HepG2 (cell line): ENCODE results near the gene RUNX3. TPM values are rescaled to one million over a fixed set of nuclear protein-coding genes. Genes with fewer than 3 reads are reported as not detected.

Experiments used
- ATAC-seq: fragments of 200-7000 bp; cut with Tn5 transposase; 3 replicates; pipeline ENCODE4 v1.9.1; 2020; ENCODE audit warnings: mild to moderate bottlenecking, moderate library complexity
- BruUV-seq: library from RNA; stranded (reverse); fragments of 400-500 nt; replicated peaks from 2 replicates; lab custom pipeline; 2021; lab: Mats Ljungman, UMichigan
- CTCF ChIA-PET: fragments of 300-600 bp; formaldehyde crosslinking; extraction: SDS; loops from one replicate; lab custom pipeline; 2021; ENCODE audit warnings: low total read pairs, inconsistent platforms, low intra/inter-chr PET ratio; lab: Yijun Ruan, JAX
- POLR2A ChIA-PET: fragments of 350-600 bp; sonication (Branson Sonifier 250); formaldehyde crosslinking; loops from one replicate; lab custom pipeline; 2020; ENCODE audit warnings: antibody characterized with exemption, inconsistent platforms; lab: Yijun Ruan, JAX
- DNase-seq: peaks from one replicate; pipeline ENCODE4 v3.0.0-alpha.2; 2015; ENCODE audit warnings: low spot score
- FAIRE-seq: peaks from 3 replicates; lab custom pipeline; 2011; peaks lifted over from hg19 to GRCh38; lab: Jason Lieb, UNC
- H2AFZ ChIP-seq: one replicate; pipeline ENCODE4 v1.6.1; 2011; ENCODE audit warnings: low read length, inconsistent platforms
- H3K27ac ChIP-seq: fragments of 300-600 bp; 3 replicates; pipeline ENCODE4 v1.8.0; 2011; ENCODE audit warnings: mixed run types, mild to moderate bottlenecking, mixed read lengths, low read length, inconsistent platforms; ENCODE audit not compliant: insufficient read depth; ENCODE audit errors: extremely low read length
- H3K27me3 ChIP-seq, 2 experiments: fragments of 200-600 bp in 1 of 2; 2 replicates in 1 of 2; 3 replicates in 1 of 2; pipeline versions ENCODE4 v1.6.0 to v1.8.0; 2011; ENCODE audit warnings: low read length in 2 of 2, mild to moderate bottlenecking in 2 of 2, moderate library complexity in 2 of 2, inconsistent platforms in 1 of 2; ENCODE audit not compliant: insufficient read depth in 2 of 2, control insufficient read depth in 1 of 2
- H3K36me3 ChIP-seq, 2 experiments: fragments of 200-600 bp in 1 of 2; replicated peaks in 1 of 2; 2 replicates in 1 of 2; 3 replicates in 1 of 2; pipeline versions ENCODE4 v1.5.1 to v1.8.0; 2011; ENCODE audit warnings: low read length in 2 of 2, inconsistent platforms in 1 of 2; ENCODE audit not compliant: insufficient read depth in 2 of 2, control insufficient read depth in 1 of 2
- H3K4me1 ChIP-seq: 2 replicates; pipeline ENCODE4 v1.5.1; 2012; ENCODE audit warnings: low read length, inconsistent platforms; ENCODE audit not compliant: insufficient read depth
- H3K4me2 ChIP-seq: 2 replicates; pipeline ENCODE4 v1.6.0; 2011; ENCODE audit warnings: low read depth, low read length, inconsistent platforms
- H3K4me3 ChIP-seq, 3 experiments: fragments of 200-600 bp in 1 of 3; sonication (generic), shearing (Covaris generic) in 1 of 3; replicated peaks in 1 of 3; 2 replicates each; pipeline ENCODE4 v1.5.1; 2011 to 2016; ENCODE audit warnings: low read length in 3 of 3, inconsistent platforms in 2 of 3, low read depth in 2 of 3, mild to moderate bottlenecking in 2 of 3, control low read depth in 1 of 3, mixed read lengths in 1 of 3; ENCODE audit not compliant: insufficient read depth in 1 of 3
- H3K79me2 ChIP-seq: one replicate; pipeline ENCODE4 v1.6.1; 2011; ENCODE audit warnings: low read length, inconsistent platforms; ENCODE audit not compliant: insufficient read depth
- H3K9ac ChIP-seq: 2 replicates; pipeline ENCODE4 v1.6.0; 2011; ENCODE audit warnings: mild to moderate bottlenecking, low read depth, low read length, inconsistent platforms; ENCODE audit not compliant: insufficient read depth
- H3K9me3 ChIP-seq: 2 replicates; pipeline ENCODE4 v1.5.1; 2012; ENCODE audit warnings: mild to moderate bottlenecking, low read length
- H4K20me1 ChIP-seq: 2 replicates; pipeline ENCODE4 v1.6.0; 2011; ENCODE audit warnings: inconsistent platforms, mild to moderate bottlenecking, low read length, moderate library complexity; ENCODE audit not compliant: insufficient read depth
- AHDC1 ChIP-seq: sonication (generic); formaldehyde crosslinking; IDR thresholded peaks from 2 replicates; pipeline ENCODE4 v1.5.1; 2020; ENCODE audit warnings: mild to moderate bottlenecking, missing genetic modification reagents, borderline replicate concordance
- MYNN ChIP-seq: sonication (generic); formaldehyde crosslinking; IDR thresholded peaks from 2 replicates; pipeline ENCODE4 v1.4.0; 2020; ENCODE audit warnings: mild to moderate bottlenecking, low read depth, missing genetic modification reagents
- NFRKB ChIP-seq: fragments of 450-650 bp; IDR thresholded peaks from 2 replicates; pipeline ENCODE4 v1.6.1; 2017
- PHF5A ChIP-seq: IDR thresholded peaks from one replicate; pipeline ENCODE4 v1.6.1; 2018; ENCODE audit warnings: low read depth, missing genetic modification reagents; ENCODE audit not compliant: unreplicated experiment
- PRDM15 ChIP-seq: sonication (generic); formaldehyde crosslinking; IDR thresholded peaks from 2 replicates; pipeline ENCODE4 v1.4.0; 2020; ENCODE audit warnings: missing genetic modification reagents
- YEATS4 ChIP-seq: sonication (generic); formaldehyde crosslinking; IDR thresholded peaks from 2 replicates; pipeline ENCODE4 v1.4.0; 2020; ENCODE audit warnings: missing genetic modification reagents, borderline replicate concordance
- ZBTB3 ChIP-seq: sonication (generic); formaldehyde crosslinking; IDR thresholded peaks from 2 replicates; pipeline ENCODE4 v1.4.0; 2020; ENCODE audit warnings: low read depth, mild to moderate bottlenecking, moderate library complexity, missing genetic modification reagents, borderline replicate concordance
- ZNF24 ChIP-seq: fragments of 450-650 bp; IDR thresholded peaks from 2 replicates; pipeline ENCODE4 v1.6.1; 2017; ENCODE audit warnings: antibody characterized with exemption, mild to moderate bottlenecking
- ZNF350 ChIP-seq: sonication (generic); formaldehyde crosslinking; IDR thresholded peaks from 2 replicates; pipeline ENCODE4 v1.4.0; 2020; ENCODE audit warnings: mild to moderate bottlenecking, low read depth, missing genetic modification reagents, borderline replicate concordance
- ZNF629 ChIP-seq: sonication (generic); formaldehyde crosslinking; conservative IDR thresholded peaks from 2 replicates; pipeline ENCODE4 v1.5.0; 2020; ENCODE audit warnings: missing genetic modification reagents
- ZNF740 ChIP-seq: sonication (generic); formaldehyde crosslinking; IDR thresholded peaks from 2 replicates; pipeline ENCODE4 v1.4.0; 2020; ENCODE audit warnings: missing genetic modification reagents
- ZNF800 ChIP-seq: sonication (generic); formaldehyde crosslinking; IDR thresholded peaks from 2 replicates; pipeline ENCODE4 v1.4.0; 2020; ENCODE audit warnings: missing genetic modification reagents
- ZSCAN21 ChIP-seq: sonication (generic); formaldehyde crosslinking; IDR thresholded peaks from 2 replicates; pipeline ENCODE4 v1.8.0; 2022; ENCODE audit warnings: mild to moderate bottlenecking, missing genetic modification reagents, moderate library complexity, borderline replicate concordance
- WGBS: methylation state at CpG from one replicate; pipeline ENCODE4 v1.1.6; 2017; ENCODE audit warnings: low lambda C conversion rate; 5-methylcytosine and 5-hydroxymethylcytosine counted together
- in situ Hi-C: cut with HindIII; loops from 2 replicates; pipeline ENCODE4 v1.10.0; 2017; ENCODE audit warnings: low pct_unique_long_range_greater_than_20kb; ENCODE audit not compliant: extremely low pct_ligation_motif_present
- intact Hi-C: fragments of 100-400 bp; cut with micrococcal nuclease; formaldehyde crosslinking; loops from one replicate; pipeline ENCODE4 v1.10.0; 2022; ENCODE audit not compliant: unreplicated experiment
- polyA plus RNA-seq, 8 experiments: library from polyadenylated mRNA; depleted of rRNA in 3 of 8; stranded (reverse) in 7 of 8; unstranded in 1 of 8; fragments of >200 nt; fragmentation: Illumina TruSeq in 4 of 8; extraction: Trizol in 4 of 8; gene quantifications; 2 replicates each; pipeline versions ENCODE4 v1.2.1 to v1.2.3, GENCODE V29; 2011 to 2016; ENCODE audit warnings: low read depth in 4 of 8, missing spikeins in 1 of 8, mixed read lengths in 1 of 8; ENCODE audit not compliant: insufficient read depth in 1 of 8
- total RNA-seq, 5 experiments: library from RNA; depleted of rRNA; stranded (reverse); fragments of >200 nt; fragmentation: Illumina TruSeq; extraction: Trizol; gene quantifications; 2 replicates each; pipeline ENCODE4 v1.2.3, GENCODE V29; 2016; ENCODE audit warnings: low read depth in 1 of 5

Gene RUNX3
- total and polyA plus RNA-seq, 2 of the 13 experiments (the other 11 are each of a cell fraction or from before 2014, with no cell fraction given) = 0.04 to 0.22 TPM

- no TSS peak for BruUV-seq
- WGBS = 11% methylated on average over 7 of the region's 7 CpGs
- CTCF ChIA-PET = no interaction called here
- no peak for DNase-seq
- Histone ChIP-seq H3K79me2 (no peaks in the 10 kb centered on the region), H3K27ac (no peak overlapping the region), H2AFZ (no peak overlapping the region), H3K9me3 (no peaks in the 10 kb centered on the region), H3K4me2 (peak overlapping the region; percentile 94; the same call in 1 of the 2 replicates), H3K27me3 (peaks cover 6 to 24% of the 10 kb centered on the region in 2 experiments; a peak in 2 of 5 replicates), H3K4me3 (no peak overlapping the region), H4K20me1 (no peaks in the 10 kb centered on the region), H3K4me1 (peaks cover 98% of the 10 kb centered on the region), H3K9ac (no peak overlapping the region), H3K36me3 (no peaks in the 10 kb centered on the region)
- intact Hi-C loops (no loop called here), in situ Hi-C loops (no loop called here)
- POLR2A ChIA-PET = no interaction called here
- ATAC-seq = no peak
- FAIRE-seq = no peak
- TF ChIP-seq MYNN (no peak), ZNF800 (CRISPR knock-in tag) (no peak), ZNF350 (CRISPR knock-in tag) (no peak), YEATS4 (CRISPR knock-in tag) (no peak), ZSCAN21 (CRISPR knock-in tag) (no peak), PRDM15 (CRISPR knock-in tag) (no peak), NFRKB (no peak), PHF5A (CRISPR knock-in tag) (no peak), ZNF629 (0 out of 2 replicates have a peak, but pooled peaks have one; percentile 64), ZNF740 (CRISPR knock-in tag) (no peak), ZBTB3 (CRISPR knock-in tag) (no peak), AHDC1 (CRISPR knock-in tag) (no peak), ZNF24 (peak; percentile 57; the same call in 1 of the 2 replicates)
Measured at GRCh38 chr1:24865168-24865567, 64.9 kb downstream of the RUNX3 start.
